Measurements from ENCODE around the gene MFSD8. TPM values are rescaled to one million over a fixed set of nuclear protein-coding genes. Genes with fewer than 3 reads are reported as not detected.
A peak's percentile ranks its signal among the peaks of the same experiment; 100 is the strongest.
"Not testable (repeated sequence)": the region's sequence is repeated elsewhere in the genome, so short reads cannot be mapped to it uniquely, and the experiment has no call there.

The MFSD8 gene, protein sequence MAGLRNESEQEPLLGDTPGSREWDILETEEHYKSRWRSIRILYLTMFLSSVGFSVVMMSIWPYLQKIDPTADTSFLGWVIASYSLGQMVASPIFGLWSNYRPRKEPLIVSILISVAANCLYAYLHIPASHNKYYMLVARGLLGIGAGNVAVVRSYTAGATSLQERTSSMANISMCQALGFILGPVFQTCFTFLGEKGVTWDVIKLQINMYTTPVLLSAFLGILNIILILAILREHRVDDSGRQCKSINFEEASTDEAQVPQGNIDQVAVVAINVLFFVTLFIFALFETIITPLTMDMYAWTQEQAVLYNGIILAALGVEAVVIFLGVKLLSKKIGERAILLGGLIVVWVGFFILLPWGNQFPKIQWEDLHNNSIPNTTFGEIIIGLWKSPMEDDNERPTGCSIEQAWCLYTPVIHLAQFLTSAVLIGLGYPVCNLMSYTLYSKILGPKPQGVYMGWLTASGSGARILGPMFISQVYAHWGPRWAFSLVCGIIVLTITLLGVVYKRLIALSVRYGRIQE
- total RNA-seq, result 10 to 100 TPM; 22.5 to 27.8 TPM
- 34.7 to 65.1 reads per million in 2 donors for total RNA-seq

DNA sequence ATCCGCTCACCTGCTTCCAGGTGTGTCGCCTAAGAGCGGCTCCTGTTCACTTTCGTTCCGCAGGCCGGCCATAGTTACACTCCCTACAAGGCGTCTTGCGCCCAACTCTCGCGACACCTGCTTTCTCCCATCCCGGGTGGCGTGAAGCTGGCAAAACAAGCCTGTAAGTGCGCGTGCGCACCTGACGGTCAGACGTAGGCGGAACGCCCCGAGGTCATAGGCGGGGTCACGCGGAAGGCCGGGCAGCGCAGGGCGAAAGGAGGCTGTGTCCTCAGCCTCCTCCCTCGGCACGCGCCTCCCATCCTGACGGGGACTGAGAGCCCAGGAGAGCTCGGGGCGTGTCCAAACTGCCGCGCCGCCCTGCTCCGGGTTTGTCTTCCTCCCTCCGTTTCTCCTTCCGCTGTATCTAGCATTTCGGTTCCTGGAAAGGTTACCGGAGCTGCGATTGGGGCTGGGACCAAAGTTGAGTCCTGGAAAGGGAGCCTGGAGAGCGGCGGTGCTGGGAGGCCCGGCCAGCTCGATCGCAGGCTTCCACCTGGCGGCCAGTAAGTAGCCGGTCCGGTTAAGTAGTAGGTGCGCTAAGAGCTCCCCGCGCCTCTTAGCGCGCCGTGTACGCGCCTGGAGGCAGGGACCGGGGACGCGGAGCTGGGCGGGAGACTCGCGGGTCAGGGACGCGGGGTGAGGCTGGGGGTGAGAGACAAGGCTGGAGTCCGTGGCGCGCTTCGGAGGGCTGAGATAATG lies at the start of gene MFSD8, which contains the start of gene ABHD18:
Gene MFSD8, minus strand, starts transcription at position 112 of the 741 bp plus-strand sequence. Its CDS starts 40 bp downstream, at position 72.
Gene ABHD18, plus strand, starts transcription at position 345 of the 741 bp plus-strand sequence. CDS start 17,550 bp downstream, outside the sequence.
- peak within 1 kb of the TSS; percentile 97 for H3K4me3 Mint-ChIP-seq
- peaks cover 28% of the 10 kb centered on the region for H3K4me1 Mint-ChIP-seq

DNA sequence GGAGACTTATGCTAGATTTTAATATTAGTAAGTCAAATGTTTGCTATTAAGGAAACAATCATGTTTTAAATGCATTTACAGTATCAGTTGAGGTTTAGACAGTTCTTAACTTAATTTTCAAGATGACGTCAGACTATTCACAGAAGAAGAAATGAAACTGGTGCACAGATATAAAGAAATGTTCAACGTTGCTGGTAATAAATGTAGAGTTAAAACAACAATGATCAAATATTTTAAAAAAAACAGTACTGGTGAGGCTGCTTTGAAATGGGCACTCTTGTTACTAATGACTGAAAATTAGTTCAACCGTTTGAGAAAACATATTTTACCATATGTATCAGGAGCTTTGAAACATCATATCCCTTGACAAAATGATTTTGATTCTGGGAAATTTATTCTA lies 44.5 kb upstream of the MFSD8 start:
- no peaks in the 10 kb centered on the region for H3K9me3 ChIP-seq (ENCODE audit: control insufficient read depth, low read length, poor library complexity, severe bottlenecking)
- DNase-seq (no peak), ATAC-seq (no peak)
- H3K27ac Mint-ChIP-seq, result no peak overlapping the region
- no peaks in the 10 kb centered on the region for H3K4me1 Mint-ChIP-seq
- no peak overlapping the region for H3K4me3 Mint-ChIP-seq
- H3K27me3 Mint-ChIP-seq, result no peaks in the 10 kb centered on the region
- H3K36me3 Mint-ChIP-seq (ENCODE audit: low read depth), result peaks cover 2% of the 10 kb centered on the region

More for the DNA sequence above, at the start of gene MFSD8, which contains the start of gene ABHD18:
- peaks cover 2% of the 10 kb centered on the region for H3K36me3 Mint-ChIP-seq (ENCODE audit: low read depth)
- H3K27ac Mint-ChIP-seq, result peak within 1 kb of the TSS; percentile 96
- DNase-seq (peak; percentile 98 to 99 (median 99)), ATAC-seq (peak; percentile 95)
- H3K9me3 ChIP-seq (ENCODE audit: control insufficient read depth, low read length, poor library complexity, severe bottlenecking), result no peaks in the 10 kb centered on the region
- H3K27me3 Mint-ChIP-seq, result no peaks in the 10 kb centered on the region

DNA sequence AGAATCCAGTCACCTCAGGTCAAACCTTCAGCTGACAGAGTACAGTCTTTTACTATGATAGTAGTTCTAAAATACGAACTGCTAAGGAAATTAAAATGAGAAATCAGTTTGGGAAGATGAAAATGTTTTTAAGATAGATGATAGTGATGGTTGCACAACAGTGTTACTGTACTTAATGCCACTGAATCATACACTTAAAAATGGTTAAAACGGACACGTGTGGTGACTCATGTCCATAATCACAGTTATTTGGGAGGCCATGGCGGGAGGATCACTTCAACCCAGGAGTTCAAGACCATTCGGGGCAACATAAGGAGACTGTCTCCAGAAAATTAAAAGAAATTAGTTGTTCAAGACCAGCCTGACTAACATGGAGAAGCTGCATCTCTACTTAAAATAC lies 41.6 kb upstream of the MFSD8 start:
- DNase-seq, result no peak
- no peaks in the 10 kb centered on the region for H3K4me1 Mint-ChIP-seq
- no peaks in the 10 kb centered on the region for H3K36me3 Mint-ChIP-seq (ENCODE audit: low read depth)
- H3K9me3 ChIP-seq (ENCODE audit: control insufficient read depth, low read length, poor library complexity, severe bottlenecking), result no peaks in the 10 kb centered on the region
- H3K4me3 Mint-ChIP-seq, result no peak overlapping the region
- H3K27me3 Mint-ChIP-seq, result no peaks in the 10 kb centered on the region
- peak overlapping the region; percentile 19 for H3K27ac Mint-ChIP-seq
- ATAC-seq, result no peak

DNA sequence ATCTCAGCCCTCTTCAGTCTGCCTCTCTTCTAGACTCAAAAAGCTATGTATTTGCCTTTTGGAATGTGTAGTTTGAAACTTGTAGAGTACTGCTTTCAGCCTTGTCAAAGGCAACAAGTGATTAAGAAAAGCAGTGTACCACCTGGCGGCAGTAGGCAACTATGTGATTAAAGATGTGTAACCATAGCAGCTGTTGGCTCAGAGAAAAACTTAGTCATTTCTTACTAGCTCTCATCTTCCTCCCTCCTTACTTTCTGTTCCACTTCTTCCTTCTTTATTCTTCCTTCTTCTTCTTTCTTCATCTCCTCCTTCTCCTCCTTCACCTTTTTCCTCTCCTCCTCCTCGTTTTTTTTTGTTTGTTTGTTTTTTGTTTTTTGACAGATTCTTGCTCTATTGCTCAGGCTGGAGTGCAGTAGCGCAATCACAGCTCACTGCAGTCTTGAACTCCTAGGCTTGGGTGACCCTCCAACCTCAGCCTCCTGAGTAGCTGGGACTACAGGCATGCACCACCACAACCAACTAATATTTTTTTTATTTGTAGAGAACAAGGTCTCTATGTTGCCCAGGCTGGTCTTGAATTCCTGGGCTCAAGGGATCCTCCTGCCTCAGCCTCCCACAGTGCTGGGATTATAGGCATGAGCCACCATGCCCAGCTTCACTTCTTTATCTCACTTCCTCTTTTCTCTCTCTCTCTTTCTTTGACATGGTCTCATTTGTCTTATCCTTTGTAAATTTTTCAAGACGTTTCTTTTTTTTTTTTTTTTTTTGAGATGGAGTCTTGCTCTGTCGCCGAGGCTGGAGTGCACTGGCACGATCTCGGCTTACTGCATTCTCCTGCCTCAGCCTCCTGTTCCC lies 32.8 kb upstream of the MFSD8 start:
- DNase-seq (no peak), ATAC-seq (peak; percentile 64)
- Mint-ChIP-seq H3K4me1 (peaks cover 10% of the 10 kb centered on the region), H3K27ac (peak overlapping the region; percentile 74), H3K4me3 (no peak overlapping the region), H3K27me3 (no peaks in the 10 kb centered on the region), H3K36me3 (ENCODE audit: low read depth) (no peaks in the 10 kb centered on the region)
- H3K9me3 ChIP-seq (ENCODE audit: control insufficient read depth, low read length, poor library complexity, severe bottlenecking), result no peaks in the 10 kb centered on the region

DNA sequence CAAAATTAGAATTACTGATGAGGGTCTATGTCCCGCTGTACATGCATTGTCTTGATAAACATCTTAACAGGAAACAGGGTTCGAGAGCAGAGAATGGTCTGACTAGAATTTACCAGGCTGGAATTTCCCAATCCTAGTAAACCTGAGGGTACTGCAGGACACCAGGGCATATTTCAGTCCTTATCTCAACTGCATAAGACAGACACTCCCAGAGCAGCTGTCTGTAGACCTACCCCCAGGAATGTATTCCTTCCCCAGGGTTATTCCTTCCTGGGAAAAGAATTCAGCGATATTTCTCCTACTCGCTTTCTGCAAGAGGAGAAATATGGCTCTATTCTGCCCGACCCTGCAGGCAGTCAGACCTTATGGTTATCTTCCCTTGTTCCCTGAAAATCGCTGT lies 31.5 kb upstream of the MFSD8 start:
- not testable (repeated sequence) for H3K9me3 ChIP-seq (ENCODE audit: control insufficient read depth, low read length, poor library complexity, severe bottlenecking); H3K27me3 Mint-ChIP-seq; DNase-seq; H3K4me3 Mint-ChIP-seq; H3K27ac Mint-ChIP-seq; ATAC-seq; H3K36me3 Mint-ChIP-seq (ENCODE audit: low read depth)
- H3K4me1 Mint-ChIP-seq, result peaks cover 14% of the 10 kb centered on the region

DNA sequence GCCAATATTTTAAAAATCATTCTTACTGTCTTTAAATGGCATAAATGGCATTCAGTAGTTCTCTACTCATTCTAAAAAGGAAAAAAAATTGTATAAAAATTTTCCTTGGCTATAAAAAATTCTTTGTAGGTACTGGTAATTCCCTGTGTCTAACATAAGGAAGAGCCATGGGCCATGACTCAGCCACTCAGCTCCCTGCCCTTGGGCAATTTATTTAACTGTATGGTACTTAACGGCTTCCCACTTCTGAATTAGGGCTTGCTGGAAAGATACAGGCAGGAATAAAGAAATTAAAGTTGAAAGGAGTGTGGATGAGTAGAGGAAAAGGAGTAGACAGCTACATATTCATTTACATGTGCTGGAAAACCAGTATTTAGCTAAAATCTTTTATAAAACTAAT lies 30.8 kb upstream of the MFSD8 start:
- DNase-seq (no peak), ATAC-seq (no peak)
- Mint-ChIP-seq H3K4me1 (peaks cover 8% of the 10 kb centered on the region), H3K27ac (no peak overlapping the region), H3K4me3 (no peak overlapping the region), H3K27me3 (no peaks in the 10 kb centered on the region), H3K36me3 (ENCODE audit: low read depth) (no peaks in the 10 kb centered on the region)
- H3K9me3 ChIP-seq (ENCODE audit: control insufficient read depth, low read length, poor library complexity, severe bottlenecking), result no peaks in the 10 kb centered on the region

DNA sequence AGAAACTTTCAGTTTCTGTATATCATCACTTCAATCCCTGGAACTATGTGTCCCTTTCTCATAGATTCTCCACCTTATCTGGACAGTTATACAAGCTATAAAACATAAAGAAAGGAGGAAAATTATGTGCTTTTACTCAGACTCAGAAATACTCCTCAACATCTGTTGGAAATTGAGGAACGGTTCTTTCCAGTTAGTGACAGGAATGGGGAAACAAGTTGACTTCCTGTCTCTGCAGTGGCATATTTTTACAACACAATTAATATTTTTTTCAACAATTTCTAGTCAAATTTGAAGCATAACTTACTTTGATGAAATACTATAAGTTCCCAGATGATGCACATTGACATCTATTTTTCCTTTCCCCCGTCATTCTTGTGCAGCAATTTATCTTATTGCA lies 28.2 kb upstream of the MFSD8 start:
- no peak overlapping the region for H3K4me3 Mint-ChIP-seq
- H3K27ac Mint-ChIP-seq, result no peak overlapping the region
- H3K36me3 Mint-ChIP-seq (ENCODE audit: low read depth), result peaks cover 4% of the 10 kb centered on the region
- H3K27me3 Mint-ChIP-seq, result no peaks in the 10 kb centered on the region
- DNase-seq (no peak), ATAC-seq (no peak)
- peaks cover 7% of the 10 kb centered on the region for H3K4me1 Mint-ChIP-seq
- H3K9me3 ChIP-seq (ENCODE audit: control insufficient read depth, low read length, poor library complexity, severe bottlenecking), result no peaks in the 10 kb centered on the region

DNA sequence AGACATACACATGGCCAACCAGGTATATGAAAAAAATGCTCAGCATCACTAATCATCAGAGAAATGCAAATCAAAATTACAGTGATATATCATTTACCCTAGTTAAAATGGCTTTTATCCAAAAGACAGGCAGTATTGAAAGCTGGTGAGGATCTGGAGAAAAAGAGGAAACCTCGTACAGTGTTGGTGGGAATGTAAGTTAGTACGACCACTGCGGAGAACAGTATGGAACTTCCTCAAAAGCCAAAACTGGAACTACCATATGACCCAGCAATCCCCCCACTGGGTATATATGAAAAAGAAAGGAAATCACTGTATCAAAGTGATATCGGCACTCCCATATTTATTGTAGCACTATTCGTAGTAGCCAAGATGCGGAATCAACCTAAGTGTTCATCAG lies 23.7 kb upstream of the MFSD8 start:
- ATAC-seq, result no peak
- DNase-seq, result no peak
- Mint-ChIP-seq H3K36me3 (ENCODE audit: low read depth) (peaks cover 8% of the 10 kb centered on the region), H3K27me3 (no peaks in the 10 kb centered on the region), H3K27ac (peak overlapping the region; percentile 27), H3K4me1 (peaks cover 4% of the 10 kb centered on the region), H3K4me3 (no peak overlapping the region)
- no peaks in the 10 kb centered on the region for H3K9me3 ChIP-seq (ENCODE audit: control insufficient read depth, low read length, poor library complexity, severe bottlenecking)

DNA sequence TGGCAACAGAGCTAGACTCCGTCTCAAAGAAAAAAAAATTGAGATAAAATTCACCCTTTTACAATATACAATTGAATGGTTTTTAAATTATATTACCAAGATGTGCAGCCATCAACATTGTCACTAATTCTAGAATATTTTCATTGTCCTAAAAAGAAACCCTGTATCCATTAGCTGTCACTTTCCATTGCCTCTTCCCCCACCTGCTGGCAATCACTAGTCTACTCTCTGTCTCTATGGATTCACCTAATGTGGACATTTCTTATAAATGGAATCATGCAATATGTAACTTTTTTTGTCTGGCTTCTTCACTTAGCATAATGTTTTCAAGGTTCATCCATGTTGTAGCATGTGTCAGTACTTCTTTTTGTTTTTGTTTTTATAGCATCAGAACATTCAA lies 21.0 kb upstream of the MFSD8 start:
- H3K27ac Mint-ChIP-seq, result peak overlapping the region; percentile 53
- H3K27me3 Mint-ChIP-seq, result no peaks in the 10 kb centered on the region
- no peak overlapping the region for H3K4me3 Mint-ChIP-seq
- no peaks in the 10 kb centered on the region for H3K9me3 ChIP-seq (ENCODE audit: control insufficient read depth, low read length, poor library complexity, severe bottlenecking)
- DNase-seq (no peak), ATAC-seq (no peak)
- peaks cover 8% of the 10 kb centered on the region for H3K36me3 Mint-ChIP-seq (ENCODE audit: low read depth)
- no peaks in the 10 kb centered on the region for H3K4me1 Mint-ChIP-seq

DNA sequence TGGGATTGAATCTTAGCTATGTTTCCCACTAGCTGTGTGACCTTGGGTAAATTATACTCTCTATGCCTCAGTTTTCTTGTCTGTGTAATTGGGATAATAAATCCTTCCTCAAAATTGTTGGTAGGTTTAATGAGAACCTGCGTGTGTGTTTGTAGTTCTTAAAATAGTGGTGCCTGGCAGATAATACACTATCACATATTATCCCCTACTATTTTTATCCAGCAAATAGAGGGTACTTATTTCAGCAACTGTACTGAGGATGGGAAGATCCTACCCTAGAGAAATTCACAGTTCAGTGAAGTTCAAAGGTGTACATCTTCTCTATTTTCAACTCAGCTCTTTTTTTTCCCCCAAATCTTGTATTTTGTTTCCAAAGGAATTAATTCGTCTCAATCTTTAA lies 17.5 kb upstream of the MFSD8 start:
- H3K9me3 ChIP-seq (ENCODE audit: control insufficient read depth, low read length, poor library complexity, severe bottlenecking), result no peaks in the 10 kb centered on the region
- H3K36me3 Mint-ChIP-seq (ENCODE audit: low read depth), result peaks cover 2% of the 10 kb centered on the region
- peaks cover 2% of the 10 kb centered on the region for H3K4me1 Mint-ChIP-seq
- ATAC-seq (no peak), DNase-seq (no peak)
- H3K4me3 Mint-ChIP-seq, result no peak overlapping the region
- no peak overlapping the region for H3K27ac Mint-ChIP-seq
- no peaks in the 10 kb centered on the region for H3K27me3 Mint-ChIP-seq

DNA sequence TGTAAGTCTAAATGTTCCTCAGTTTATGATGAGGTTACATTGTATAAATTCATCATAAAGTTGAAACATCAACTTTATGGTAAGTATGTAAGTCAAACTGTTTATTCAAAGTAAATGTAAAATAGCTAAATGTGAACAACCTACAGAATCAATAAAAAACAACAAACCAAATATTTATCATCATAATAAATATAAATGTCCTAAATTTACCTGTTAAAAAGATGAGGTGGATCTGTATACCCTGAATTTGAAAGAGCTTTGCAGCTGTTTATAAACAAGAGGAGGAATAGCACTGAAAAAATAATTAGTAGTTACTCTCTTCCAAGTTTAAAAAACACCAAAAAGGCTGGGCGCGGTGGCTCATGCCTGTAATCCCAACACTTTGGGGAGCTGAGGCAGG lies 14.0 kb upstream of the MFSD8 start:
- ATAC-seq (no peak), DNase-seq (no peak)
- Mint-ChIP-seq H3K4me3 (no peak overlapping the region), H3K27ac (no peak overlapping the region), H3K36me3 (ENCODE audit: low read depth) (peaks cover 3% of the 10 kb centered on the region), H3K27me3 (no peaks in the 10 kb centered on the region), H3K4me1 (peaks cover 8% of the 10 kb centered on the region)
- no peaks in the 10 kb centered on the region for H3K9me3 ChIP-seq (ENCODE audit: control insufficient read depth, low read length, poor library complexity, severe bottlenecking)

DNA sequence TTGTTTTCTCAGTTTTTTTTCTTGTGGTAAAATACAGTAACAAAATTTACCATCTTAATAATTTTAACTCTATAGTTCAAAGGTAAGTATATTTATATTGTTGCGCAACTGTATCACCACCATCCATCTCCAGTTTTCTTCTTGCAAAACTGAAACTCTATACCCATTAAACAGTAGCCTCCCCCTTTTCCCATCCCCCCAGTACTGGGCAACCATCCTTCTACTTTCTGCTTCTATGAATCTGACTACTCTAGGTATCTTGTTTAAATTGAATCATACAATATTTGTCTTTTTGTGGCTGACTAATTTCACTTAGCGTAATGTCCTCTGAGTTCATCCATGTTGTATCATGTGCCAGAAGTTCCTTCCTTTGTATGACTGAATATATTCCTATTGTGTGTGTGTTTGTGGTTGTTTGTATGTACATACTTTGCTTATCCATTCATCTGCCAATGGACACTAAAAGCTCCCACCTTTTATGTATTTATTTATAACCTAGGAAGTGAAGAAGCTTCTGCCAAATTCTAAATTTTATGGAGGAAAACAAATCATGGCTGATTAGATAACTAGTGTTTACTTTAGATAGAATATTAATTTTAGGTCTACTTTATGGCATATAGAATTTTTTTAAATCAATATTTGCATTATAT lies 10.3 kb upstream of the MFSD8 start:
- peaks cover 3% of the 10 kb centered on the region for H3K36me3 Mint-ChIP-seq (ENCODE audit: low read depth)
- H3K4me3 Mint-ChIP-seq, result no peak overlapping the region
- DNase-seq (no peak), ATAC-seq (no peak)
- H3K27ac Mint-ChIP-seq, result no peak overlapping the region
- no peaks in the 10 kb centered on the region for H3K27me3 Mint-ChIP-seq
- peaks cover 7% of the 10 kb centered on the region for H3K4me1 Mint-ChIP-seq
- no peaks in the 10 kb centered on the region for H3K9me3 ChIP-seq (ENCODE audit: control insufficient read depth, low read length, poor library complexity, severe bottlenecking)
